Measurements from ENCODE around the gene SLC12A7.

The SLC12A7 gene

DNA sequence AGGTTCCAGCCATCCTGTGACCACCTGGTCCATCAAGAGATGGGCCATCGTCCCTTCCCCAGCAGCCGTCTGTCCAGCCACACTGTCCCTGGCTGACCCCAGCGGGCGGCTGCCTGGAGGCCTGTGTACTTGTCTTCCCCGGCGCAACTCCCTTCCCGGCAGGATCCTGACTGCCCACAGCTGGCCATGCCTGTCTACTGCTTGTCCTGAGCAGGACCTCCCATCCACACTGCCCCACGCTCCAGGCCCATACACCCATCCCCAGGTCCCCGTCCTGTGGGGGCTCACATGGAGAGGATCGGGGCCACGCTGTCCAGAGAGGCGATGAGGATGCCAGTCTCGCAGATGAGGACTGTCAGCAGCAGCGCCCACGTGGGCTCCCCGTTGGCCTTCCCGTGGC is 35.5 kb downstream of the SLC12A7 start:
- no peak overlapping the region for H3K4me3 ChIP-seq (ENCODE audit: low read depth, low read length)
- POLR2A ChIA-PET: no interaction called here
- TF ChIP-seq, protein P1, sequence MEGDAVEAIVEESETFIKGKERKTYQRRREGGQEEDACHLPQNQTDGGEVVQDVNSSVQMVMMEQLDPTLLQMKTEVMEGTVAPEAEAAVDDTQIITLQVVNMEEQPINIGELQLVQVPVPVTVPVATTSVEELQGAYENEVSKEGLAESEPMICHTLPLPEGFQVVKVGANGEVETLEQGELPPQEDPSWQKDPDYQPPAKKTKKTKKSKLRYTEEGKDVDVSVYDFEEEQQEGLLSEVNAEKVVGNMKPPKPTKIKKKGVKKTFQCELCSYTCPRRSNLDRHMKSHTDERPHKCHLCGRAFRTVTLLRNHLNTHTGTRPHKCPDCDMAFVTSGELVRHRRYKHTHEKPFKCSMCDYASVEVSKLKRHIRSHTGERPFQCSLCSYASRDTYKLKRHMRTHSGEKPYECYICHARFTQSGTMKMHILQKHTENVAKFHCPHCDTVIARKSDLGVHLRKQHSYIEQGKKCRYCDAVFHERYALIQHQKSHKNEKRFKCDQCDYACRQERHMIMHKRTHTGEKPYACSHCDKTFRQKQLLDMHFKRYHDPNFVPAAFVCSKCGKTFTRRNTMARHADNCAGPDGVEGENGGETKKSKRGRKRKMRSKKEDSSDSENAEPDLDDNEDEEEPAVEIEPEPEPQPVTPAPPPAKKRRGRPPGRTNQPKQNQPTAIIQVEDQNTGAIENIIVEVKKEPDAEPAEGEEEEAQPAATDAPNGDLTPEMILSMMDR (IDR thresholded peaks at IDR 0.05; ENCODE audit: insufficient read depth, low read length, missing control alignments): no peak
- DNase-seq (ENCODE audit: low read depth, low spot score): no peak
- CTCF ChIA-PET: no interaction called here

DNA sequence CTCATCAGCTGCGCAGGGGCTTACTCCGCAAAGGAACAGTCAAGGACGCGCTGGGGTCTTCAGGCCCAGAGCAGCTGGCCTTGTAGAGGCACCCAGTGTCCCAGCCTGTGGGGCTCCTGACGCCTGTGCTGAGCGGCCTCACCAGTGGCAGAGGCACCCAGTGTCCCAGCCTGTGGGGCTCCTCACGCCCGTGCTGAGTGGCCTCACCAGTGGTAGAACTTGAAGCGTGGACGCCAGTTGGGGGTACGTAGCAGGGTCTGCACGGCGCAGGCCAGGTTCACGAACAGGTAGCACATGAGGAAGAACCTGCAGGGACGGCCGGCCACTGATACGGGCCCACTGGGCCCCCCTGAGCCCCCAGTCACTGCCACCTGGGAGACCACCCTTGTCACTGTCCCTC is 35.9 kb downstream of the SLC12A7 start:
- CTCF ChIA-PET: no interaction called here
- no peak for DNase-seq (ENCODE audit: low read depth, low spot score)
- TF ChIP-seq, protein P1 (IDR thresholded peaks at IDR 0.05; ENCODE audit: insufficient read depth, low read length, missing control alignments): no peak
- no peak overlapping the region for H3K4me3 ChIP-seq (ENCODE audit: low read depth, low read length)
- POLR2A ChIA-PET: no interaction called here

DNA sequence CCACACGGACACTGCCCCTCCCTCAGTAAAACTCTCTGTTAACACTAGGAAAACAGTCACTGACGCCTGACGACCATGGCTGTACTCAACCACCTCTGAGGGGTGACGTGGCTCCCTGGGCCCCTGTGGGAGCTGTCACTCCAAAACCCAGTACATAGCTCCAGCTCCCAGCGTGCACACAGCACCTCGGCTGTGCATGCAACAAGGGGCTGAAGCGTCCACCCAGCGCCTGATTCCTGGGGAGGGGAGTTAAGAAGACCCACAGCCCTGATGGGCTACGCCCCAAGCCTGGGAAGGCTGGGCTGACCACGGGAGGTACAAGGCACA is 36.3 kb downstream of the SLC12A7 start:
- H3K4me3 ChIP-seq (ENCODE audit: low read depth, low read length): no peak overlapping the region
- POLR2A ChIA-PET: no interaction called here
- no peak for DNase-seq (ENCODE audit: low read depth, low spot score)
- TF ChIP-seq, protein P1 (IDR thresholded peaks at IDR 0.05; ENCODE audit: insufficient read depth, low read length, missing control alignments): no peak
- CTCF ChIA-PET: no interaction called here

DNA sequence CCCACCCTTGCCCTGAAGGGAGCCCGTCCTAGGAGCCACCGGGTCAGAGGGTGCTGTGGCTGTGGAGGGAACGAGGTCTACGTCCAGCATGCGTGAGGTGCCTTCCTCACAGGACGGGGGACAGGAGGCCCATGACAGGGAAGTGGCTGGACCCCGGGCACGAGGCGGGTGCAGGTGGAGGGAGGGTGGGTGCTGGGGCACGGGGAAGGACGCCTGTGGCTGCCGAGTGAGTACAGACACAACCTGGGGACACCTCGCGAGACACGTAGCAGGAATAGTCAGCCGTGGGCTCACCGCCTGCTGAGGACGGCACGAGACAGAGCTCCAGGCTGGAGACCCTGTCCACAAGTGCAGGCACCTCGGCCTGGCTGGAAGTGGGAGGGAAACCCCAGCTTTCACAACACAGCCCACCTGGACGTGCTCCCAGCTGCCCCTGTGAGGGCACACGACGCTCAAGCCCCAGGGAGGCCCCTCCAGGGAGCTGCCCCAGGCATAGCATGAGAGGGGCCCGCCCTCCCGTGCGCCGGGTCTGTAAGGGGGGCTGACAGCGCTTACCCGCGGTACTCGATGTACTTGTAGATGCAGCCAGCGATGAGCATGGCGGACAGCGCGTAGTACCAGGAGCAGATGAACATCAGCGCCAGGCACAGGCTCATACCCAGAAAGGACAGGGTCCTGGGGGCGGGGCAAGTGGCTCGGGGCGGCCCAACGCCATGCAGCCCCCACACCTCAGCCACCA is 36.9 kb downstream of the SLC12A7 start:
- CTCF ChIA-PET: no interaction called here
- no peak overlapping the region for H3K4me3 ChIP-seq (ENCODE audit: low read depth, low read length)
- POLR2A ChIA-PET: no interaction called here
- TF ChIP-seq, protein P1 (IDR thresholded peaks at IDR 0.05; ENCODE audit: insufficient read depth, low read length, missing control alignments): no peak
- DNase-seq (ENCODE audit: low read depth, low spot score): no peak

DNA sequence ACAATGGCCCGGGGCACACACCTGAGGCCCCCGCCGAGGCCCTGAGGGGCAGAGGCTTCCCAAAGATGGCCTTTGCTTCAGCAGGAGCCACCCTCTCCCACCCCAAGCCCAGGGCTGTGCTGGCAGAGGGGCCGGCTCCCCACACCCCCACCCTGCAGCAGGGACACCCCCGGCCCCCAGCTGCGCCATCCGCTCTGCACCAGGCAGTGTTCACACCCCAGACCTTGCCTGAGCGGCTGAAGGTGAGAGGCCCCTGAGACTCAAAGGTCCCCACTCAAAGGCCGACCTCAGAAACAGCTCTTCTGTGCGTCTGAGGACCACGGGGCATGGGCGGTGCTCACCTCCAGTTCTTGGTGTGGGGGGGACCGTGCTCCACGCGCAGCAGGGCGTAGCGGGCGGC is 37.6 kb downstream of the SLC12A7 start:
- ChIA-PET POLR2A (no interaction called here), CTCF (no interaction called here)
- TF ChIP-seq, protein P1 (IDR thresholded peaks at IDR 0.05; ENCODE audit: insufficient read depth, low read length, missing control alignments): no peak
- no peak for DNase-seq (ENCODE audit: low read depth, low spot score)
- H3K4me3 ChIP-seq (ENCODE audit: low read depth, low read length): no peak overlapping the region

DNA sequence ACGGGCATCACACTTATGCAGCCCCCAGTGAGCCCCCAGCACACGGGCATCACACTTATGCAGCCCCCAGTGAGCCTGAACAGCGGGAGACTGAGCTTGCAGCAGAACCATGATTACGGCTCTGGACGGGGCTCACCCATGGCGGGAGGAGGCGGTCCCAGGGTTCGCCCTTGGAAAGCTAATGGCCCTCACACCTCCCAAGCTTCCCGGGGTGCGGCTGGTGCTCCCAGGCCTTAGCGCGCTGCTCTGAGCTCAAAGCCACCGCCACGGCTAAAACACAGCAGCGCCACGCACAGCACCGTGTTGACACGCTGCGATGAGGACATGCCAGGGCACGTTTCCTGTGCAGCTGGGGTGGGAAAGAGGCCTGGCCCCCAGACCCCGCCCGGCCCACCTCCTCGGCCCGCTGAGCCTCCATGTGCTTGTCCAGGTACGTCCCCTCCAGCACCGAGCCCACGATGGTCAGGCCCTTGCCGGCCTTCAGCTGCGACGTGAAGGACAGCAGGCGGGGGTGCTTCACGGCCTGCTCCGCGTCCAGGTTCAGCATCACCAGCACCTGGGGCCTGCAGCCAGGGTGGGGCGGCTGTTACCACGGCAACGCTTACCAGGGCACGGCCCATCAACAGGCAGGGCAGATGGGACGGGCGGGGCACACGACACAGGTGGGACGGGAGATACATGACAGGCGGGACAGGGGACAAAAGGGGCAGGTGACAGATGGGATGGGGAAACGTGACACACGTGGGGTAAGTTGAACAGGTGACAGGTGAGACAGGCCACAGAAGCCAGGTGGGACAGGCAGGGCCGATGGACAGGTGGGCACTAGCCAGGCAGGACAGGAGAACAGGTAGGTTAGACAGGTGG is 38.4 kb downstream of the SLC12A7 start:
- DNase-seq (ENCODE audit: low read depth, low spot score): no peak
- POLR2A ChIA-PET: no interaction called here
- H3K4me3 ChIP-seq (ENCODE audit: low read depth, low read length): no peak overlapping the region
- CTCF ChIA-PET: no interaction called here
- TF ChIP-seq, protein P1 (IDR thresholded peaks at IDR 0.05; ENCODE audit: insufficient read depth, low read length, missing control alignments): no peak
